Brain microvascular endothelial cell (primary cell): ENCODE results near the gene FNDC3B.
A peak's percentile ranks its signal among the peaks of the same experiment; 100 is the strongest.

Source experiments
- DNase-seq: peaks from one replicate; pipeline ENCODE4 v3.0.0-alpha.2; 2020
- H3K27ac ChIP-seq: fragments of 250-450 bp; sonication (Bioruptor Pico); 2 replicates; pipeline ENCODE4 v1.5.1; 2020; ENCODE audit warnings: mild to moderate bottlenecking, moderate library complexity
- H3K27me3 ChIP-seq: fragments of 250-450 bp; sonication (Bioruptor Pico); replicated peaks from 2 replicates; pipeline ENCODE4 v1.5.1; 2020; ENCODE audit warnings: mild to moderate bottlenecking
- H3K36me3 ChIP-seq: fragments of 250-450 bp; sonication (Bioruptor Pico); replicated peaks from 2 replicates; pipeline ENCODE4 v1.5.1; 2020; ENCODE audit warnings: mild to moderate bottlenecking
- H3K4me3 ChIP-seq: 2 replicates; pipeline ENCODE4 v1.5.1; 2011; ENCODE audit warnings: low read depth, mild to moderate bottlenecking, control low read depth, low read length, moderate library complexity
- CTCF ChIP-seq: IDR thresholded peaks from 2 replicates; pipeline ENCODE4 v1.5.1; 2011; ENCODE audit warnings: low read depth, mild to moderate bottlenecking, moderate library complexity, low read length, control low read depth, inconsistent platforms; ENCODE audit errors: missing control alignments
- in situ Hi-C: cut with HindIII; loops from 2 replicates; pipeline ENCODE4 v1.10.0; 2017; ENCODE audit warnings: low sequenced_read_pairs, low pct_ligation_motif_present

FNDC3B gene

GRCh38 chr3:172104471-172105072 is 65.2 kb downstream of the FNDC3B start:
- Histone ChIP-seq H3K27me3 (no peaks in the 10 kb centered on the region), H3K27ac (peak overlapping the region; percentile 62), H3K36me3 (peaks cover 5% of the 10 kb centered on the region), H3K4me3 (no peak overlapping the region)
- in situ Hi-C loops, result no loop called here
- peak; percentile 31 for DNase-seq
- TF ChIP-seq CTCF, result no peak

- no peak for DNase-seq
- Histone ChIP-seq H3K36me3 (peaks cover 8% of the 10 kb centered on the region), H3K27me3 (no peaks in the 10 kb centered on the region), H3K4me3 (no peak overlapping the region), H3K27ac (no peak overlapping the region)
- TF ChIP-seq CTCF, result no peak
- in situ Hi-C loops, result no loop called here
These were observed 66.9 kb downstream of the FNDC3B start for GRCh38 chr3:172106037-172106954.

- peaks cover 8% of the 10 kb centered on the region for H3K36me3 ChIP-seq
- in situ Hi-C loops, result no loop called here
- TF ChIP-seq CTCF, result no peak
- no peaks in the 10 kb centered on the region for H3K27me3 ChIP-seq
- no peak overlapping the region for H3K4me3 ChIP-seq
- no peak for DNase-seq
- no peak overlapping the region for H3K27ac ChIP-seq
These were observed 67.6 kb downstream of the FNDC3B start for GRCh38 chr3:172106989-172107388.

GRCh38 chr3:172107403-172107802 is 68.0 kb downstream of the FNDC3B start:
- DNase-seq, result no peak
- no peak for TF ChIP-seq CTCF
- Histone ChIP-seq H3K4me3 (no peak overlapping the region), H3K36me3 (peaks cover 11% of the 10 kb centered on the region), H3K27me3 (no peaks in the 10 kb centered on the region), H3K27ac (no peak overlapping the region)
- in situ Hi-C loops, result no loop called here

- Histone ChIP-seq H3K27ac (no peak overlapping the region), H3K36me3 (peaks cover 35% of the 10 kb centered on the region), H3K27me3 (no peaks in the 10 kb centered on the region), H3K4me3 (no peak overlapping the region)
- TF ChIP-seq CTCF, result no peak
- DNase-seq, result no peak
- in situ Hi-C loops, result no loop called here
These were observed 70.9 kb downstream of the FNDC3B start for GRCh38 chr3:172110127-172110779.
